Gastroesophageal sphincter (tissue), 3 donors: ENCODE data around the gene MSMO1.

Source experiments
- EP300 ChIP-seq: sonication (generic); formaldehyde crosslinking; IDR thresholded peaks from one replicate; pipeline ENCODE4 v1.6.1; 2017; ENCODE audit warnings: antibody characterized with exemption, mild to moderate bottlenecking
- POLR2A ChIP-seq, 2 donors: fragments of 450-650 bp; IDR thresholded peaks; one replicate each; pipeline ENCODE4 v1.6.1; 2017; ENCODE audit warnings: antibody characterized with exemption in 2 of 2, mild to moderate bottlenecking in 2 of 2, moderate library complexity in 1 of 2
- POLR2AphosphoS5 ChIP-seq: sonication (generic); formaldehyde crosslinking; IDR thresholded peaks from one replicate; pipeline ENCODE4 v1.6.1; 2017; ENCODE audit warnings: antibody characterized with exemption
- TF ChIP-seq, protein P1 (sequence below), 4 experiments: fragments of 200-600 bp in 2 of 4; fragments of 450-650 bp in 2 of 4; sonication (generic) in 1 of 4; IDR thresholded peaks; one replicate each; pipeline ENCODE4 v1.5.1; 2017 to 2019; ENCODE audit warnings: antibody characterized with exemption in 4 of 4, mild to moderate bottlenecking in 2 of 4, moderate library complexity in 2 of 4

DNA sequence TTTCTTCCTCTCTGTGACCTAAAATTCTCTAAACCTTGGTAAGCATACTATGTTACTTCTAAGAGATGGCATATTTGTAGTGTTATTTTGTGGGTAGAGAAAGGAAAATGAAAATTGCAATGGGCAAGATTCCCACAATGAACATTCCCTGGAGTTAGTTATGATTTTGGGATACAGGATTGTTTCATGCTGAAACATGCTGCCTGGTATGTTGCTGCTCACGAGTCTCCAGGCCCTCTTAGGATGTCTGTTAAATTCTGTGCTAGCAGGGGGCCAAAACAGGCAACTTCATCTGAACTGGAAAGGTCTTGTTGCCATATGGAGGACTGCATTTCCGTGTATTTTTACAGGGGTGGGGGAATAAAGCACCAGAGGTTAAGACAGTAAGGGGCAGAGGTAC lies 18.9 kb upstream of the MSMO1 start:
- TF ChIP-seq EP300 (no peak), POLR2A (IDR thresholded peaks at IDR 0.05) (no peak), POLR2AphosphoS5 (no peak)
- TF ChIP-seq, protein P1, sequence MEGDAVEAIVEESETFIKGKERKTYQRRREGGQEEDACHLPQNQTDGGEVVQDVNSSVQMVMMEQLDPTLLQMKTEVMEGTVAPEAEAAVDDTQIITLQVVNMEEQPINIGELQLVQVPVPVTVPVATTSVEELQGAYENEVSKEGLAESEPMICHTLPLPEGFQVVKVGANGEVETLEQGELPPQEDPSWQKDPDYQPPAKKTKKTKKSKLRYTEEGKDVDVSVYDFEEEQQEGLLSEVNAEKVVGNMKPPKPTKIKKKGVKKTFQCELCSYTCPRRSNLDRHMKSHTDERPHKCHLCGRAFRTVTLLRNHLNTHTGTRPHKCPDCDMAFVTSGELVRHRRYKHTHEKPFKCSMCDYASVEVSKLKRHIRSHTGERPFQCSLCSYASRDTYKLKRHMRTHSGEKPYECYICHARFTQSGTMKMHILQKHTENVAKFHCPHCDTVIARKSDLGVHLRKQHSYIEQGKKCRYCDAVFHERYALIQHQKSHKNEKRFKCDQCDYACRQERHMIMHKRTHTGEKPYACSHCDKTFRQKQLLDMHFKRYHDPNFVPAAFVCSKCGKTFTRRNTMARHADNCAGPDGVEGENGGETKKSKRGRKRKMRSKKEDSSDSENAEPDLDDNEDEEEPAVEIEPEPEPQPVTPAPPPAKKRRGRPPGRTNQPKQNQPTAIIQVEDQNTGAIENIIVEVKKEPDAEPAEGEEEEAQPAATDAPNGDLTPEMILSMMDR (IDR thresholded peaks at IDR 0.05): no peak
